K562 (cell line): ENCODE data around the gene PLEKHA6. TPM values are rescaled to one million over a fixed set of nuclear protein-coding genes. Genes with fewer than 3 reads are reported as not detected.

Experiments used
- CTCF ChIP-seq, 3 experiments: IDR thresholded peaks in 2 of 3; conservative IDR thresholded peaks in 1 of 3; 2 replicates each; pipeline ENCODE4 v1.5.1; 2011 to 2012; ENCODE audit warnings: low read length in 3 of 3, mild to moderate bottlenecking in 3 of 3, control low read depth in 2 of 3, improper control_type of control experiment in 1 of 3, inconsistent platforms in 1 of 3, low read depth in 1 of 3, mixed read lengths in 1 of 3, moderate library complexity in 1 of 3; ENCODE audit not compliant: insufficient read depth in 2 of 3
- DEAF1 ChIP-seq: fragments of 450-650 bp; formaldehyde crosslinking; IDR thresholded peaks from 2 replicates; pipeline ENCODE4 v1.4.0; 2020; ENCODE audit warnings: mild to moderate bottlenecking, moderate library complexity
- GTF2F1 ChIP-seq: IDR thresholded peaks from 2 replicates; pipeline ENCODE4 v1.6.1; 2011; ENCODE audit warnings: low read depth, low read length, improper control_type of control experiment
- HBP1 ChIP-seq: fragments of 450-650 bp; formaldehyde crosslinking; IDR thresholded peaks from 2 replicates; pipeline ENCODE4 v1.4.0; 2022; ENCODE audit warnings: missing genetic modification characterization
- MEIS2 ChIP-seq: fragments of 450-650 bp; IDR thresholded peaks from 2 replicates; pipeline ENCODE4 v1.6.1; 2014; ENCODE audit warnings: mild to moderate bottlenecking; ENCODE audit not compliant: partially characterized antibody
- PML ChIP-seq: IDR thresholded peaks from 2 replicates; pipeline ENCODE4 v1.6.1; 2012; ENCODE audit warnings: low read length, inconsistent platforms
- POLR3G ChIP-seq: IDR thresholded peaks from 2 replicates; pipeline ENCODE4 v1.6.1; 2011; ENCODE audit not compliant: insufficient read length, insufficient replicate concordance; ENCODE audit errors: extremely low read depth
- RERE ChIP-seq: sonication (generic); formaldehyde crosslinking; IDR thresholded peaks from 2 replicates; pipeline ENCODE4 v1.8.0; 2023; ENCODE audit warnings: missing genetic modification reagents, mild to moderate bottlenecking, borderline replicate concordance
- SMC3 ChIP-seq: conservative IDR thresholded peaks from 2 replicates; pipeline ENCODE4 v1.6.1; 2011; ENCODE audit warnings: low read depth, low read length, improper control_type of control experiment; ENCODE audit not compliant: insufficient read depth
- SRSF7 ChIP-seq: fragments of 200-400 bp; formaldehyde crosslinking; optimal IDR thresholded peaks from 2 replicates; pipeline ENCODE3; 2017; ENCODE audit warnings: mild to moderate bottlenecking, low read depth, low read length
- STAT5A ChIP-seq: IDR thresholded peaks from 2 replicates; pipeline ENCODE4 v1.6.1; 2012; ENCODE audit warnings: low read length, inconsistent platforms, borderline replicate concordance
- THRB ChIP-seq: fragments of 450-650 bp; formaldehyde crosslinking; conservative IDR thresholded peaks from 2 replicates; pipeline ENCODE4 v1.4.0; 2022; ENCODE audit warnings: mild to moderate bottlenecking, missing genetic modification characterization
- ZBED1 ChIP-seq: IDR thresholded peaks from 2 replicates; pipeline ENCODE4 v1.6.1; 2014
- ZNF384 ChIP-seq: IDR thresholded peaks from 2 replicates; pipeline ENCODE4 v1.6.1; 2012; ENCODE audit warnings: low read depth, low read length, improper control_type of control experiment
- polyA plus RNA-seq, 8 experiments: library from polyadenylated mRNA; depleted of rRNA in 4 of 8; stranded (reverse) in 5 of 8; unstranded in 3 of 8; fragments of >200 nt; fragmentation: Nextera tagmentation in 2 of 8; fragmentation: Illumina TruSeq in 1 of 8; extraction: Ambion mirVana in 2 of 8; extraction: Trizol in 1 of 8; gene quantifications; 2 replicates each; pipeline versions ENCODE4 v1.2.1 to v1.2.3, GENCODE V29; 2011 to 2014; ENCODE audit warnings: inconsistent platforms in 1 of 8, missing spikeins in 1 of 8
- total RNA-seq, 7 experiments: library from RNA; depleted of rRNA in 6 of 7; stranded (reverse); fragments of >200 nt in 6 of 7; fragmentation: Illumina TruSeq in 2 of 7; extraction: Trizol in 2 of 7; gene quantifications; 2 replicates each; pipeline versions ENCODE4 v1.2.1 to v1.2.3, GENCODE V29; 2011 to 2021; ENCODE audit warnings: low replicate concordance in 1 of 7

PLEKHA6 gene
- total and polyA plus RNA-seq, 9 of the 15 experiments (the other 6 are each of a cell fraction or from before 2014, with no cell fraction given) = under 0.01 to 0.33 (median 0.01) TPM; not detected in 4

- no peak for TF ChIP-seq HBP1
- no peak for TF ChIP-seq RERE (CRISPR knock-in tag)
- TF ChIP-seq PML = no peak
- TF ChIP-seq SMC3 = no peak
- TF ChIP-seq POLR3G = no peak
- TF ChIP-seq SRSF7 = no peak
- no peak for TF ChIP-seq ZNF384
- TF ChIP-seq ZBED1 = no peak
- TF ChIP-seq DEAF1 (CRISPR knock-in tag) = peak; percentile 78
- TF ChIP-seq GTF2F1 = no peak
- peak; percentile 13 for TF ChIP-seq MEIS2
- TF ChIP-seq CTCF (IDR thresholded peaks at IDR 0.05 in 2 of 3, conservative IDR thresholded peaks at IDR 0.05 in 1 of 3; ENCODE audit: insufficient read depth in 2 of 3, low read depth in 1 of 3, low read length in 3 of 3) = peak in 1 of 3 experiments; percentile 50; a peak in 2 of 6 replicates
- no peak for TF ChIP-seq STAT5A
- no peak for TF ChIP-seq THRB (CRISPR knock-in tag)
Observed at GRCh38 chr1:204198348-204199340, 161.1 kb downstream of the PLEKHA6 start (continued).
